HG03378 (cell line): ENCODE measurements around the gene RNF20.
"Not testable (repeated sequence)": the region's sequence is repeated elsewhere in the genome, so short reads cannot be mapped to it uniquely, and the experiment has no call there.

Source experiments
- ATAC-seq: cut with Tn5 transposase; IDR thresholded peaks from one replicate; pipeline ENCODE4 v1.9.1; 2021; ENCODE audit warnings: mild to moderate bottlenecking, moderate library complexity; ENCODE audit not compliant: unreplicated experiment

The RNF20 gene

GRCh38 chr9:101533334-101534204, at the start of gene RNF20:
RNF20 (plus strand) TSS chr9:101533853; CDS start chr9:101535424, 1,571 bp downstream.
- peak; percentile 99 for ATAC-seq

- ATAC-seq, result no peak
Measured at GRCh38 chr9:101484046-101484445, 49.6 kb upstream of the RNF20 start.

- no peak for ATAC-seq
Measured at GRCh38 chr9:101485924-101486692, 47.5 kb upstream of the RNF20 start.

GRCh38 chr9:101486693-101487442, 46.8 kb upstream of the RNF20 start:
- ATAC-seq, result no peak

- no peak for ATAC-seq
Measured at GRCh38 chr9:101487443-101487840, 46.2 kb upstream of the RNF20 start.

- ATAC-seq, result no peak
Measured at GRCh38 chr9:101495810-101496209, 37.8 kb upstream of the RNF20 start.

GRCh38 chr9:101498323-101498722, 35.3 kb upstream of the RNF20 start:
- ATAC-seq, result no peak

- ATAC-seq, result no peak
Measured at GRCh38 chr9:101504188-101504587, 29.5 kb upstream of the RNF20 start.

GRCh38 chr9:101508211-101508610, 25.4 kb upstream of the RNF20 start:
- no peak for ATAC-seq

- no peak for ATAC-seq
Measured at GRCh38 chr9:101509572-101509971, 24.1 kb upstream of the RNF20 start.

- no peak for ATAC-seq
Measured at GRCh38 chr9:101510459-101510858, 23.2 kb upstream of the RNF20 start.

GRCh38 chr9:101511009-101511408, 22.6 kb upstream of the RNF20 start:
- ATAC-seq, result no peak

- no peak for ATAC-seq
Measured at GRCh38 chr9:101512116-101512515, 21.5 kb upstream of the RNF20 start.

- no peak for ATAC-seq
Measured at GRCh38 chr9:101513351-101513750, 20.3 kb upstream of the RNF20 start.

- ATAC-seq, result no peak
Measured at GRCh38 chr9:101514071-101514470, 19.6 kb upstream of the RNF20 start.

- ATAC-seq, result no peak
Measured at GRCh38 chr9:101516655-101517054, 17.0 kb upstream of the RNF20 start.

GRCh38 chr9:101518489-101518888, 15.2 kb upstream of the RNF20 start:
- ATAC-seq, result not testable (repeated sequence)

GRCh38 chr9:101524371-101524770, 9.3 kb upstream of the RNF20 start:
- no peak for ATAC-seq

GRCh38 chr9:101527066-101527465, 6.6 kb upstream of the RNF20 start:
- ATAC-seq, result no peak

- ATAC-seq, result no peak
Measured at GRCh38 chr9:101528015-101528414, 5.6 kb upstream of the RNF20 start.

- ATAC-seq, result peak; percentile 51
Measured at GRCh38 chr9:101530076-101530711, 3.5 kb upstream of the RNF20 start.
